DMS 273 (cell line): ENCODE results near the gene ETFBKMT.
"Not testable (repeated sequence)": the region's sequence is repeated elsewhere in the genome, so short reads cannot be mapped to it uniquely, and the experiment has no call there.

Experiments
- DNase-seq: peaks from one replicate; lab custom pipeline; 2025; ENCODE audit not compliant: unreplicated experiment; lab: John Stamatoyannopoulos, UW

ETFBKMT gene

GRCh38 chr12:31716998-31717397 is 57.5 kb downstream of the ETFBKMT start:
- DNase-seq: not testable (repeated sequence)

GRCh38 chr12:31718542-31719198 is 59.2 kb downstream of the ETFBKMT start:
- not testable (repeated sequence) for DNase-seq

GRCh38 chr12:31722580-31722979 is 63.1 kb downstream of the ETFBKMT start:
- DNase-seq: no peak
